HCT116 (cell line): ENCODE data around the gene SART3. TPM values are rescaled to one million over a fixed set of nuclear protein-coding genes. Genes with fewer than 3 reads are reported as not detected.

Experiments
- ATAC-seq: fragments of 200-7000 bp; cut with Tn5 transposase; 2 replicates; pipeline ENCODE4 v1.9.1; 2020; ENCODE audit warnings: mild to moderate bottlenecking, moderate library complexity
- BruUV-seq: library from RNA; stranded (reverse); fragments of 400-500 nt; replicated peaks from 2 replicates; lab custom pipeline; 2021; lab: Mats Ljungman, UMichigan
- CTCF ChIA-PET: fragments of 300-600 bp; sonication (Branson Sonifier 250); formaldehyde crosslinking; loops from one replicate; lab custom pipeline; 2021; ENCODE audit warnings: antibody characterized with exemption; lab: Charles Lee
- POLR2A ChIA-PET: fragments of 300-600, 350-600 bp; sonication (Branson Sonifier 250); formaldehyde crosslinking; loops from one replicate; lab custom pipeline; 2021; ENCODE audit warnings: antibody characterized with exemption; lab: Charles Lee
- RAD21 ChIA-PET, 2 experiments: fragments of 300-600 bp; sonication (Branson Sonifier 250); formaldehyde crosslinking; loops; one replicate each; lab custom pipeline; 2023; ENCODE audit warnings: low total read pairs in 2 of 2; ENCODE audit not compliant: uncharacterized antibody in 2 of 2, unreplicated experiment in 2 of 2, low non-redundant PET in 1 of 2; lab: Charles Lee
- DNase-seq: peaks from one replicate; pipeline ENCODE4 v3.0.0-alpha.2; 2010; ENCODE audit warnings: low read depth, low spot score
- H2AFZ ChIP-seq: fragments of 200-600 bp; shearing (Covaris generic), sonication (generic); 2 replicates; pipeline ENCODE4 v1.6.1; 2017; ENCODE audit warnings: low read depth, mixed run types, mixed read lengths, antibody characterized with exemption, low read length; ENCODE audit not compliant: poor library complexity, severe bottlenecking
- H3K27ac ChIP-seq: 2 replicates; pipeline ENCODE4 v1.5.1; 2012; ENCODE audit warnings: low read depth, low read length
- H3K27me3 ChIP-seq: fragments of 200-600 bp; sonication (generic); 2 replicates; pipeline ENCODE4 v1.6.1; 2016; ENCODE audit warnings: mixed run types, low read length, mixed read lengths; ENCODE audit not compliant: insufficient read depth
- H3K36me3 ChIP-seq, 2 experiments: fragments of 200-500 bp in 1 of 2; fragments of 200-600 bp in 1 of 2; sonication (Bioruptor generic) in 1 of 2; sonication (generic) in 1 of 2; 2 replicates each; pipeline versions ENCODE4 v1.5.1 to v1.6.1; 2014 to 2016; ENCODE audit warnings: low read length in 2 of 2, inconsistent platforms in 1 of 2, mixed read lengths in 1 of 2, mixed run types in 1 of 2; ENCODE audit not compliant: insufficient read depth in 2 of 2, control insufficient read depth in 1 of 2
- H3K4me1 ChIP-seq, 2 experiments: fragments of 200-600 bp in 1 of 2; sonication (generic) in 1 of 2; 2 replicates each; pipeline versions ENCODE4 v1.5.1 to v1.6.1; 2012 to 2017; ENCODE audit warnings: low read length in 2 of 2, inconsistent platforms in 1 of 2, mild to moderate bottlenecking in 1 of 2, mixed read lengths in 1 of 2, mixed run types in 1 of 2, moderate library complexity in 1 of 2; ENCODE audit not compliant: insufficient read depth in 2 of 2, control insufficient read depth in 1 of 2
- H3K4me2 ChIP-seq: fragments of 200-600 bp; sonication (generic); 2 replicates; pipeline ENCODE4 v1.6.1; 2017; ENCODE audit warnings: mixed run types, low read length, mixed read lengths
- H3K4me3 ChIP-seq, 2 experiments: fragments of 200-600 bp in 1 of 2; sonication (generic) in 1 of 2; replicated peaks in 1 of 2; 2 replicates each; pipeline ENCODE4 v1.5.1; 2011 to 2016; ENCODE audit warnings: low read length in 2 of 2, control low read depth in 1 of 2, low read depth in 1 of 2, mild to moderate bottlenecking in 1 of 2, mixed read lengths in 1 of 2, mixed run types in 1 of 2
- H3K79me2 ChIP-seq: fragments of 200-600 bp; sonication (generic); 2 replicates; pipeline ENCODE4 v1.6.1; 2017; ENCODE audit warnings: mild to moderate bottlenecking, mixed run types, low read length, moderate library complexity, mixed read lengths; ENCODE audit not compliant: insufficient read depth
- H3K9ac ChIP-seq: fragments of 200-600 bp; sonication (generic); 2 replicates; pipeline ENCODE4 v1.6.1; 2016; ENCODE audit warnings: low read length, mixed read lengths
- H3K9me2 ChIP-seq: fragments of 200-600 bp; sonication (generic), shearing (Covaris generic); 2 replicates; pipeline ENCODE4 v1.6.1; 2017; ENCODE audit warnings: mixed run types, mild to moderate bottlenecking, moderate library complexity; ENCODE audit not compliant: insufficient read depth
- H3K9me3 ChIP-seq, 2 experiments: fragments of 200-500 bp in 1 of 2; fragments of 200-600 bp in 1 of 2; sonication (Bioruptor generic) in 1 of 2; sonication (generic) in 1 of 2; 2 replicates each; pipeline ENCODE4 v1.6.1; 2014 to 2017; ENCODE audit warnings: low read length in 2 of 2, mixed read lengths in 2 of 2, inconsistent platforms in 1 of 2, low read depth in 1 of 2, mild to moderate bottlenecking in 1 of 2, mixed run types in 1 of 2, moderate library complexity in 1 of 2; ENCODE audit not compliant: control insufficient read depth in 1 of 2, insufficient read depth in 1 of 2
- H4K20me1 ChIP-seq: fragments of 200-600 bp; sonication (generic), shearing (Covaris generic); 2 replicates; pipeline ENCODE4 v1.6.1; 2017; ENCODE audit warnings: mixed run types, mild to moderate bottlenecking, moderate library complexity; ENCODE audit not compliant: insufficient read depth
- CBX3 ChIP-seq: IDR thresholded peaks from 2 replicates; pipeline ENCODE4 v1.6.1; 2012; ENCODE audit warnings: low read depth
- CEBPB ChIP-seq: IDR thresholded peaks from 2 replicates; pipeline ENCODE4 v1.6.1; 2012; ENCODE audit warnings: low read depth
- EGR1 ChIP-seq: IDR thresholded peaks from 2 replicates; pipeline ENCODE4 v1.6.1; 2012; ENCODE audit warnings: low read depth
- EZH2 ChIP-seq: fragments of 200-600 bp; sonication (generic); IDR thresholded peaks from 2 replicates; pipeline ENCODE4 v1.6.1; 2017; ENCODE audit warnings: antibody characterized with exemption, mixed run types
- FOSL1 ChIP-seq: IDR thresholded peaks from 2 replicates; pipeline ENCODE4 v1.6.1; 2012; ENCODE audit warnings: low read depth
- RAD21 ChIP-seq: IDR thresholded peaks from 2 replicates; pipeline ENCODE4 v1.6.1; 2012; ENCODE audit warnings: low read depth, mild to moderate bottlenecking
- REST ChIP-seq: IDR thresholded peaks from 2 replicates; pipeline ENCODE4 v1.6.1; 2012; ENCODE audit warnings: low read depth
- SIN3A ChIP-seq: IDR thresholded peaks from 2 replicates; pipeline ENCODE4 v1.6.1; 2012; ENCODE audit warnings: low read depth
- SP1 ChIP-seq: IDR thresholded peaks from 2 replicates; pipeline ENCODE4 v1.6.1; 2012; ENCODE audit warnings: low read depth
- TCF7L2 ChIP-seq: IDR thresholded peaks from 2 replicates; pipeline ENCODE4 v1.7.0; 2011; ENCODE audit warnings: borderline replicate concordance, inconsistent platforms; ENCODE audit not compliant: insufficient read depth, insufficient read length; ENCODE audit errors: extremely low read depth
- intact Hi-C: fragments of 100-400 bp; cut with micrococcal nuclease; formaldehyde crosslinking; loops from 2 replicates; pipeline ENCODE4 v1.10.0; 2022
- total RNA-seq: library from RNA; stranded (reverse); gene quantifications from one replicate; pipeline ENCODE4 v1.2.1, GENCODE V29; 2021; ENCODE audit not compliant: unreplicated experiment
- TF ChIP-seq, protein P1 (sequence below): IDR thresholded peaks from 2 replicates; pipeline ENCODE4 v1.6.1; 2012
- TF ChIP-seq, protein P2 (sequence below): IDR thresholded peaks from 2 replicates; pipeline ENCODE4 v1.6.1; 2011; ENCODE audit warnings: mild to moderate bottlenecking, low read length, moderate library complexity; ENCODE audit not compliant: insufficient replicate concordance; ENCODE audit errors: extremely low read depth

SART3 gene
- total RNA-seq, 1 experiment from 2014 or later = 76.1 TPM

GRCh38 chr12:108607981-108608600 is 47.1 kb upstream of the SART3 start:
- H3K79me2 ChIP-seq = no peaks in the 10 kb centered on the region
- no peak overlapping the region for H3K4me3 ChIP-seq
- no peaks in the 10 kb centered on the region for H3K36me3 ChIP-seq
- no peaks in the 10 kb centered on the region for H3K27me3 ChIP-seq
- H3K9ac ChIP-seq = no peak overlapping the region
- H2AFZ ChIP-seq = no peak overlapping the region
- intact Hi-C loops = no loop called here
- H3K4me2 ChIP-seq = no peak overlapping the region
- H3K27ac ChIP-seq = no peak overlapping the region
- no peaks in the 10 kb centered on the region for H3K9me2 ChIP-seq
- ChIA-PET CTCF (interaction anchor here (1.0 kb wide), 1 partner anchor 10 kb away, joined by 3 read pairs; no protein-coding TSS in a partner anchor), POLR2A (no interaction called here), RAD21 (no interaction called here)
- peaks cover 16 to 18% of the 10 kb centered on the region in 2 experiments for H3K4me1 ChIP-seq
- H4K20me1 ChIP-seq = no peaks in the 10 kb centered on the region
- DNase-seq = no peak
- no peak for ATAC-seq
- H3K9me3 ChIP-seq = no peaks in the 10 kb centered on the region
- TF ChIP-seq, protein P1, sequence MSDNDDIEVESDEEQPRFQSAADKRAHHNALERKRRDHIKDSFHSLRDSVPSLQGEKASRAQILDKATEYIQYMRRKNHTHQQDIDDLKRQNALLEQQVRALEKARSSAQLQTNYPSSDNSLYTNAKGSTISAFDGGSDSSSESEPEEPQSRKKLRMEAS = no peak
- TF ChIP-seq SIN3A (no peak), EGR1 (no peak), REST (no peak), RAD21 (no peak), CBX3 (no peak), EZH2 (no peak), CEBPB (no peak), TCF7L2 (no peak), SP1 (no peak), FOSL1 (no peak)
- TF ChIP-seq, protein P2, sequence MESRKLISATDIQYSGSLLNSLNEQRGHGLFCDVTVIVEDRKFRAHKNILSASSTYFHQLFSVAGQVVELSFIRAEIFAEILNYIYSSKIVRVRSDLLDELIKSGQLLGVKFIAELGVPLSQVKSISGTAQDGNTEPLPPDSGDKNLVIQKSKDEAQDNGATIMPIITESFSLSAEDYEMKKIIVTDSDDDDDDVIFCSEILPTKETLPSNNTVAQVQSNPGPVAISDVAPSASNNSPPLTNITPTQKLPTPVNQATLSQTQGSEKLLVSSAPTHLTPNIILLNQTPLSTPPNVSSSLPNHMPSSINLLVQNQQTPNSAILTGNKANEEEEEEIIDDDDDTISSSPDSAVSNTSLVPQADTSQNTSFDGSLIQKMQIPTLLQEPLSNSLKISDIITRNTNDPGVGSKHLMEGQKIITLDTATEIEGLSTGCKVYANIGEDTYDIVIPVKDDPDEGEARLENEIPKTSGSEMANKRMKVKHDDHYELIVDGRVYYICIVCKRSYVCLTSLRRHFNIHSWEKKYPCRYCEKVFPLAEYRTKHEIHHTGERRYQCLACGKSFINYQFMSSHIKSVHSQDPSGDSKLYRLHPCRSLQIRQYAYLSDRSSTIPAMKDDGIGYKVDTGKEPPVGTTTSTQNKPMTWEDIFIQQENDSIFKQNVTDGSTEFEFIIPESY = no peak
- no TSS peak for BruUV-seq
